HUES48 (cell line): Measurements from ENCODE around the gene KCTD10.

Experiments
- H3K27ac ChIP-seq: one replicate; pipeline ENCODE4 v1.7.0; 2013; ENCODE audit warnings: low read depth, low read length, inconsistent platforms
- H3K27me3 ChIP-seq: 2 replicates; pipeline ENCODE4 v1.6.1; 2013; ENCODE audit warnings: mild to moderate bottlenecking, low read length; ENCODE audit not compliant: control insufficient read depth, insufficient read depth
- H3K36me3 ChIP-seq: 2 replicates; pipeline ENCODE4 v1.6.1; 2013; ENCODE audit warnings: low read length; ENCODE audit not compliant: control insufficient read depth, insufficient read depth
- H3K4me1 ChIP-seq: 2 replicates; pipeline ENCODE4 v1.6.1; 2013; ENCODE audit warnings: mild to moderate bottlenecking, low read length; ENCODE audit not compliant: control insufficient read depth, insufficient read depth
- H3K4me3 ChIP-seq: 2 replicates; pipeline ENCODE4 v1.5.1; 2013; ENCODE audit warnings: mild to moderate bottlenecking, low read depth, low read length
- H3K9ac ChIP-seq: 2 replicates; pipeline ENCODE4 v1.6.1; 2013; ENCODE audit warnings: mild to moderate bottlenecking, low read depth, low read length, moderate library complexity
- H3K9me3 ChIP-seq: 2 replicates; pipeline ENCODE4 v1.6.1; 2013; ENCODE audit warnings: low read length; ENCODE audit not compliant: control insufficient read depth, insufficient read depth

KCTD10 gene

GRCh38 chr12:109461049-109461845 is 15.9 kb downstream of the KCTD10 start:
- peaks cover 78% of the 10 kb centered on the region for H3K4me1 ChIP-seq
- H3K4me3 ChIP-seq = no peak overlapping the region
- no peak overlapping the region for H3K9ac ChIP-seq
- H3K27me3 ChIP-seq = no peaks in the 10 kb centered on the region
- H3K36me3 ChIP-seq = peaks cover 29% of the 10 kb centered on the region
- peak overlapping the region; percentile 91 for H3K27ac ChIP-seq
- no peaks in the 10 kb centered on the region for H3K9me3 ChIP-seq

- peak overlapping the region; percentile 91 for H3K27ac ChIP-seq
- H3K4me1 ChIP-seq = peaks cover 78% of the 10 kb centered on the region
- H3K9me3 ChIP-seq = no peaks in the 10 kb centered on the region
- H3K9ac ChIP-seq = no peak overlapping the region
- H3K27me3 ChIP-seq = no peaks in the 10 kb centered on the region
- H3K4me3 ChIP-seq = no peak overlapping the region
- peaks cover 29% of the 10 kb centered on the region for H3K36me3 ChIP-seq
Observed at GRCh38 chr12:109460538-109460937, 16.6 kb downstream of the KCTD10 start.

GRCh38 chr12:109459247-109459646 is 17.9 kb downstream of the KCTD10 start:
- Histone ChIP-seq H3K9me3 (no peaks in the 10 kb centered on the region), H3K9ac (peak overlapping the region; percentile 50), H3K4me3 (0 out of 2 replicates have a peak overlapping the region, but pooled peaks have one; percentile 9), H3K27me3 (no peaks in the 10 kb centered on the region), H3K36me3 (peaks cover 36% of the 10 kb centered on the region), H3K27ac (peak overlapping the region; percentile 97), H3K4me1 (peaks cover 71% of the 10 kb centered on the region)

- H3K27ac ChIP-seq = peak overlapping the region; percentile 97
- H3K9me3 ChIP-seq = no peaks in the 10 kb centered on the region
- H3K9ac ChIP-seq = peak overlapping the region; percentile 73
- H3K4me1 ChIP-seq = peaks cover 67% of the 10 kb centered on the region
- peak overlapping the region; percentile 46 for H3K4me3 ChIP-seq
- H3K27me3 ChIP-seq = no peaks in the 10 kb centered on the region
- H3K36me3 ChIP-seq = peaks cover 41% of the 10 kb centered on the region
Observed at GRCh38 chr12:109458771-109459208, 18.3 kb downstream of the KCTD10 start.

GRCh38 chr12:109458086-109458485 is 19.0 kb downstream of the KCTD10 start:
- no peaks in the 10 kb centered on the region for H3K9me3 ChIP-seq
- peak overlapping the region; percentile 73 for H3K9ac ChIP-seq
- H3K4me1 ChIP-seq = peaks cover 60% of the 10 kb centered on the region
- peak overlapping the region; percentile 97 for H3K27ac ChIP-seq
- H3K4me3 ChIP-seq = peak overlapping the region; percentile 46
- peaks cover 48% of the 10 kb centered on the region for H3K36me3 ChIP-seq
- H3K27me3 ChIP-seq = no peaks in the 10 kb centered on the region

GRCh38 chr12:109455706-109456105 is 21.4 kb downstream of the KCTD10 start:
- no peak overlapping the region for H3K4me3 ChIP-seq
- no peak overlapping the region for H3K27ac ChIP-seq
- no peak overlapping the region for H3K9ac ChIP-seq
- H3K9me3 ChIP-seq = no peaks in the 10 kb centered on the region
- peaks cover 72% of the 10 kb centered on the region for H3K36me3 ChIP-seq
- H3K4me1 ChIP-seq = peaks cover 36% of the 10 kb centered on the region
- no peaks in the 10 kb centered on the region for H3K27me3 ChIP-seq

- no peak overlapping the region for H3K4me3 ChIP-seq
- peaks cover 93% of the 10 kb centered on the region for H3K36me3 ChIP-seq
- no peak overlapping the region for H3K27ac ChIP-seq
- no peaks in the 10 kb centered on the region for H3K9me3 ChIP-seq
- peaks cover 5% of the 10 kb centered on the region for H3K4me1 ChIP-seq
- no peaks in the 10 kb centered on the region for H3K27me3 ChIP-seq
- H3K9ac ChIP-seq = no peak overlapping the region
Observed at GRCh38 chr12:109452489-109452888, 24.6 kb downstream of the KCTD10 start.

- H3K27ac ChIP-seq = no peak overlapping the region
- no peaks in the 10 kb centered on the region for H3K27me3 ChIP-seq
- no peak overlapping the region for H3K9ac ChIP-seq
- no peaks in the 10 kb centered on the region for H3K4me1 ChIP-seq
- no peak overlapping the region for H3K4me3 ChIP-seq
- H3K36me3 ChIP-seq = peaks cover 93% of the 10 kb centered on the region
- H3K9me3 ChIP-seq = no peaks in the 10 kb centered on the region
Observed at GRCh38 chr12:109451400-109451799, 25.7 kb downstream of the KCTD10 start.

- Histone ChIP-seq H3K4me1 (no peaks in the 10 kb centered on the region), H3K27me3 (no peaks in the 10 kb centered on the region), H3K9me3 (no peaks in the 10 kb centered on the region), H3K27ac (no peak overlapping the region), H3K9ac (no peak overlapping the region), H3K36me3 (peaks cover 93% of the 10 kb centered on the region), H3K4me3 (no peak overlapping the region)
Observed at GRCh38 chr12:109450980-109451379, 26.1 kb downstream of the KCTD10 start.

GRCh38 chr12:109449845-109450532 is 27.1 kb downstream of the KCTD10 start:
- Histone ChIP-seq H3K4me3 (no peak overlapping the region), H3K9ac (no peak overlapping the region), H3K9me3 (no peaks in the 10 kb centered on the region), H3K36me3 (peaks cover 92% of the 10 kb centered on the region), H3K4me1 (no peaks in the 10 kb centered on the region), H3K27me3 (no peaks in the 10 kb centered on the region), H3K27ac (no peak overlapping the region)
